ENCODE data around the gene CASP7.

CASP7 gene

DNA sequence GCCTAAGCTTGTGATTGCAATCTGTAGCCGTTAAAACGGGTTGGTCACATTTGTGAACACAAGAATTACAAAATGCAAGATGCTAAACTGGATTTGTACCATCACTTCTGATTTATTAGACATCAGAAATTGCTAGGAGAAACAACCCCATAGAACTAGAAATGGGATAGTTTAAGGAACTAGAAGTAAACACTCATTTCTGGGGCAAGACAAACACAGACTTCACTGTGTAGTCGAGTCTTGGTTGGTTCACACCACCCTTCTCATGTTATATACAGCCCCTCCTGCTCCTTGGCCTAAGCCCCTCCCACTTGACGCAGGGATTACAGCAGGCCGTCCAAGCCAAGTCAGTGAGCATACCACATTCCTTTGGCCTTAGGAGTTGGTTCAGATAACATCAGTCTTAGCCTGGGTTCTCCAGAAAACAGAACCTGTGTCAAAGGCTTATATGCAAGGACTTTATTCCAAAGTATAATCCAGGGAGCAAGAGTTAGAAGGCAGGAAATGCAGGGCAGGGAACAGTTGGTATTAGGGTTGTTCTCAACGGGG is 13.8 kb upstream of the CASP7 start:
- H3K4me3 ChIP-seq (ENCODE audit: insufficient read depth, low read length, poor library complexity, severe bottlenecking), result no peak overlapping the region
- no peaks in the 10 kb centered on the region for H3F3A ChIP-seq (ENCODE audit: insufficient read depth)
- no peaks in the 10 kb centered on the region for H4K20me1 ChIP-seq (ENCODE audit: low read depth, low read length)
- no peak overlapping the region for H3K9ac ChIP-seq (ENCODE audit: low read length)
- H3K9me2 ChIP-seq (replicated peaks; ENCODE audit: insufficient read depth, low read length), result no peaks in the 10 kb centered on the region
- H2AFZ ChIP-seq (ENCODE audit: low read depth, low read length, severe bottlenecking), result no peak overlapping the region
- no peak for TF ChIP-seq EZH2phosphoT487 (conservative IDR thresholded peaks at IDR 0.05; ENCODE audit: low read length)
- TF ChIP-seq, protein P1, sequence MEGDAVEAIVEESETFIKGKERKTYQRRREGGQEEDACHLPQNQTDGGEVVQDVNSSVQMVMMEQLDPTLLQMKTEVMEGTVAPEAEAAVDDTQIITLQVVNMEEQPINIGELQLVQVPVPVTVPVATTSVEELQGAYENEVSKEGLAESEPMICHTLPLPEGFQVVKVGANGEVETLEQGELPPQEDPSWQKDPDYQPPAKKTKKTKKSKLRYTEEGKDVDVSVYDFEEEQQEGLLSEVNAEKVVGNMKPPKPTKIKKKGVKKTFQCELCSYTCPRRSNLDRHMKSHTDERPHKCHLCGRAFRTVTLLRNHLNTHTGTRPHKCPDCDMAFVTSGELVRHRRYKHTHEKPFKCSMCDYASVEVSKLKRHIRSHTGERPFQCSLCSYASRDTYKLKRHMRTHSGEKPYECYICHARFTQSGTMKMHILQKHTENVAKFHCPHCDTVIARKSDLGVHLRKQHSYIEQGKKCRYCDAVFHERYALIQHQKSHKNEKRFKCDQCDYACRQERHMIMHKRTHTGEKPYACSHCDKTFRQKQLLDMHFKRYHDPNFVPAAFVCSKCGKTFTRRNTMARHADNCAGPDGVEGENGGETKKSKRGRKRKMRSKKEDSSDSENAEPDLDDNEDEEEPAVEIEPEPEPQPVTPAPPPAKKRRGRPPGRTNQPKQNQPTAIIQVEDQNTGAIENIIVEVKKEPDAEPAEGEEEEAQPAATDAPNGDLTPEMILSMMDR (IDR thresholded peaks at IDR 0.05; ENCODE audit: insufficient read depth, low read length, poor library complexity, severe bottlenecking), result no peak
- no peaks in the 10 kb centered on the region for H3K36me3 ChIP-seq (ENCODE audit: low read length)
- no peaks in the 10 kb centered on the region for H3K9me3 ChIP-seq (ENCODE audit: insufficient read depth, low read length)
- H3K27me3 ChIP-seq (ENCODE audit: low read length), result no peaks in the 10 kb centered on the region
- no peaks in the 10 kb centered on the region for H3K79me2 ChIP-seq (ENCODE audit: insufficient read depth, low read length)
- H3K4me2 ChIP-seq (ENCODE audit: low read depth, low read length, poor library complexity, severe bottlenecking), result no peak overlapping the region
- no peak overlapping the region for H3K27ac ChIP-seq (ENCODE audit: low read depth, low read length)

GRCh38 chr10:113666682-113667252 is 12.9 kb upstream of the CASP7 start:
- Histone ChIP-seq H3K27me3 (ENCODE audit: low read length) (no peaks in the 10 kb centered on the region), H3K9me2 (replicated peaks; ENCODE audit: insufficient read depth, low read length) (no peaks in the 10 kb centered on the region), H3K9me3 (ENCODE audit: insufficient read depth, low read length) (no peaks in the 10 kb centered on the region), H3K9ac (ENCODE audit: low read length) (no peak overlapping the region), H3K4me3 (ENCODE audit: insufficient read depth, low read length, poor library complexity, severe bottlenecking) (no peak overlapping the region), H3K79me2 (ENCODE audit: insufficient read depth, low read length) (no peaks in the 10 kb centered on the region), H3K27ac (ENCODE audit: low read depth, low read length) (no peak overlapping the region), H3K36me3 (ENCODE audit: low read length) (no peaks in the 10 kb centered on the region), H2AFZ (ENCODE audit: low read depth, low read length, severe bottlenecking) (no peak overlapping the region), H3F3A (ENCODE audit: insufficient read depth) (no peaks in the 10 kb centered on the region), H3K4me2 (ENCODE audit: low read depth, low read length, poor library complexity, severe bottlenecking) (no peak overlapping the region), H4K20me1 (ENCODE audit: low read depth, low read length) (no peaks in the 10 kb centered on the region)
- TF ChIP-seq, protein P1 (IDR thresholded peaks at IDR 0.05; ENCODE audit: insufficient read depth, low read length, poor library complexity, severe bottlenecking), result no peak
- TF ChIP-seq EZH2phosphoT487 (conservative IDR thresholded peaks at IDR 0.05; ENCODE audit: low read length), result no peak

- no peaks in the 10 kb centered on the region for H4K20me1 ChIP-seq (ENCODE audit: low read depth, low read length)
- peak overlapping the region; percentile 96 for H2AFZ ChIP-seq (ENCODE audit: low read depth, low read length, severe bottlenecking)
- TF ChIP-seq, protein P1 (IDR thresholded peaks at IDR 0.05; ENCODE audit: insufficient read depth, low read length, poor library complexity, severe bottlenecking), result no peak
- no peak for TF ChIP-seq EZH2phosphoT487 (conservative IDR thresholded peaks at IDR 0.05; ENCODE audit: low read length)
- no peaks in the 10 kb centered on the region for H3K79me2 ChIP-seq (ENCODE audit: insufficient read depth, low read length)
- H3K27ac ChIP-seq (ENCODE audit: low read depth, low read length), result no peak overlapping the region
- peak overlapping the region; percentile 67 for H3K9ac ChIP-seq (ENCODE audit: low read length)
- H3F3A ChIP-seq (ENCODE audit: insufficient read depth), result peaks cover 17% of the 10 kb centered on the region; the same call in 1 of the 2 replicates
- H3K36me3 ChIP-seq (ENCODE audit: low read length), result no peaks in the 10 kb centered on the region
- H3K27me3 ChIP-seq (ENCODE audit: low read length), result no peaks in the 10 kb centered on the region
- peak overlapping the region; percentile 75 for H3K4me2 ChIP-seq (ENCODE audit: low read depth, low read length, poor library complexity, severe bottlenecking)
- H3K9me3 ChIP-seq (ENCODE audit: insufficient read depth, low read length), result no peaks in the 10 kb centered on the region
- H3K9me2 ChIP-seq (replicated peaks; ENCODE audit: insufficient read depth, low read length), result no peaks in the 10 kb centered on the region
- peak overlapping the region; percentile 66 for H3K4me3 ChIP-seq (ENCODE audit: insufficient read depth, low read length, poor library complexity, severe bottlenecking)
Observed at GRCh38 chr10:113680190-113681111, 739 bp downstream of the CASP7 start.

Data from SU-DHL-6 (cell line).